Endothelial cell of umbilical vein (primary cell): ENCODE measurements around the gene LRP1B. TPM values are rescaled to one million over a fixed set of nuclear protein-coding genes. Genes with fewer than 3 reads are reported as not detected.

Source experiments
- BruUV-seq: library from RNA; stranded (reverse); fragments of 400-500 nt; replicated peaks from 2 replicates; lab custom pipeline; 2021; lab: Mats Ljungman, UMichigan
- CTCF ChIA-PET: fragments of 300-600, 350-600 bp; sonication (Branson Sonifier 250); formaldehyde crosslinking; loops from one replicate; lab custom pipeline; 2021; ENCODE audit warnings: antibody characterized with exemption, inconsistent platforms; lab: Charles Lee
- POLR2A ChIA-PET: fragments of 300-600, 350-600 bp; sonication (Branson Sonifier 250); formaldehyde crosslinking; loops from one replicate; lab custom pipeline; 2021; ENCODE audit warnings: antibody characterized with exemption, inconsistent platforms; lab: Charles Lee
- DNase-seq: peaks from one replicate; pipeline ENCODE4 v3.0.0-alpha.2; 2011; ENCODE audit warnings: low read depth, low spot score
- FAIRE-seq: peaks from 2 replicates; lab custom pipeline; 2011; peaks lifted over from hg19 to GRCh38; lab: Jason Lieb, UNC
- H2AFZ ChIP-seq: 2 replicates; pipeline ENCODE4 v1.6.0; 2012; ENCODE audit warnings: low read depth, low read length, control low read depth, inconsistent platforms
- H3K27ac ChIP-seq: 2 replicates; pipeline ENCODE4 v1.5.1; 2011; ENCODE audit warnings: low read depth, mild to moderate bottlenecking, control low read depth, low read length, moderate library complexity; ENCODE audit not compliant: insufficient read depth
- H3K27me3 ChIP-seq, 2 experiments: 2 replicates each; pipeline versions ENCODE4 v1.6.0 to v1.6.1; 2011; ENCODE audit warnings: low read length in 2 of 2, mixed read lengths in 1 of 2; ENCODE audit not compliant: control insufficient read depth in 2 of 2, insufficient read depth in 2 of 2
- H3K36me3 ChIP-seq, 2 experiments: 2 replicates in 1 of 2; 3 replicates in 1 of 2; pipeline ENCODE4 v1.5.1; 2011; ENCODE audit warnings: low read length in 2 of 2, mild to moderate bottlenecking in 1 of 2, moderate library complexity in 1 of 2; ENCODE audit not compliant: control insufficient read depth in 2 of 2, insufficient read depth in 2 of 2; ENCODE audit errors: extremely low read depth in 1 of 2
- H3K4me1 ChIP-seq: 3 replicates; pipeline ENCODE4 v1.5.1; 2011; ENCODE audit warnings: mild to moderate bottlenecking, low read length; ENCODE audit not compliant: control insufficient read depth, insufficient read depth; ENCODE audit errors: extremely low read depth
- H3K4me2 ChIP-seq: 2 replicates; pipeline ENCODE4 v1.6.1; 2011; ENCODE audit warnings: low read length, control low read depth, mixed read lengths; ENCODE audit not compliant: insufficient read depth
- H3K4me3 ChIP-seq, 3 experiments: fragments of 200-600 bp in 1 of 3; sonication (generic), shearing (Covaris generic) in 1 of 3; replicated peaks in 1 of 3; 2 replicates each; pipeline ENCODE4 v1.5.1; 2011 to 2016; ENCODE audit warnings: control low read depth in 3 of 3, low read length in 3 of 3, mild to moderate bottlenecking in 2 of 3, inconsistent platforms in 1 of 3, low read depth in 1 of 3, moderate library complexity in 1 of 3; ENCODE audit not compliant: insufficient read depth in 1 of 3
- H3K79me2 ChIP-seq: 2 replicates; pipeline ENCODE4 v1.6.0; 2012; ENCODE audit warnings: low read length, inconsistent platforms; ENCODE audit not compliant: control insufficient read depth, insufficient read depth
- H3K9ac ChIP-seq: replicated peaks from 2 replicates; pipeline ENCODE3; 2011; ENCODE audit warnings: low read length, control low read depth; ENCODE audit not compliant: insufficient read depth; ENCODE audit errors: extremely low read depth
- H3K9me1 ChIP-seq: replicated peaks from 3 replicates; pipeline ENCODE4 v1.6.0; 2011; ENCODE audit warnings: mild to moderate bottlenecking, low read length; ENCODE audit not compliant: control insufficient read depth, insufficient read depth; ENCODE audit errors: extremely low read depth
- H3K9me3 ChIP-seq: replicated peaks from 2 replicates; pipeline ENCODE4 v1.5.1; 2012; ENCODE audit warnings: low read length, inconsistent platforms; ENCODE audit not compliant: control insufficient read depth, insufficient read depth
- H4K20me1 ChIP-seq: replicated peaks from 2 replicates; pipeline ENCODE3; 2011; ENCODE audit warnings: mild to moderate bottlenecking, low read length; ENCODE audit not compliant: control insufficient read depth, insufficient read depth; ENCODE audit errors: extremely low read depth
- CTCF ChIP-seq, 2 donors: IDR thresholded peaks; 1 replicate in 1 of 2; 2 replicates in 1 of 2; pipeline ENCODE4 v1.5.1; 2011; ENCODE audit warnings: low read length in 2 of 2, mild to moderate bottlenecking in 2 of 2, moderate library complexity in 2 of 2, control low read depth in 1 of 2, inconsistent platforms in 1 of 2, low read depth in 1 of 2; ENCODE audit not compliant: insufficient read depth in 1 of 2; ENCODE audit errors: extremely low read depth in 1 of 2
- EZH2 ChIP-seq: IDR thresholded peaks from 2 replicates; pipeline ENCODE4 v1.6.1; 2012; ENCODE audit warnings: borderline replicate concordance, low read depth, mild to moderate bottlenecking, moderate library complexity, low read length, inconsistent platforms; ENCODE audit not compliant: severe bottlenecking
- FOS ChIP-seq: IDR thresholded peaks from 2 replicates; pipeline ENCODE4 v1.6.1; 2011; ENCODE audit warnings: mild to moderate bottlenecking, low read length, moderate library complexity, borderline replicate concordance; ENCODE audit not compliant: insufficient read depth
- GATA2 ChIP-seq: IDR thresholded peaks from 2 replicates; pipeline ENCODE4 v1.7.0; 2011; ENCODE audit warnings: low read depth, mild to moderate bottlenecking, moderate library complexity, mixed read lengths, low read length; ENCODE audit not compliant: insufficient read length, insufficient read depth
- JUN ChIP-seq: IDR thresholded peaks from 2 replicates; pipeline ENCODE4 v1.6.1; 2011; ENCODE audit warnings: borderline replicate concordance, low read depth; ENCODE audit not compliant: insufficient read length, insufficient read depth
- MAX ChIP-seq: IDR thresholded peaks from 2 replicates; pipeline ENCODE4 v1.6.1; 2011; ENCODE audit not compliant: insufficient read depth, insufficient read length
- MYC ChIP-seq: IDR thresholded peaks from one replicate; pipeline ENCODE4 v1.6.1; 2011; ENCODE audit warnings: mild to moderate bottlenecking, low read depth, low read length
- POLR2A ChIP-seq: IDR thresholded peaks from 2 replicates; pipeline ENCODE4 v1.6.1; 2012; ENCODE audit warnings: low read depth, mild to moderate bottlenecking, control low read depth, low read length
- POLR2AphosphoS5 ChIP-seq: IDR thresholded peaks from 2 replicates; pipeline ENCODE4 v1.6.1; 2012; ENCODE audit warnings: low read depth, mild to moderate bottlenecking, control low read depth, low read length, moderate library complexity; ENCODE audit not compliant: insufficient read depth
- dilution Hi-C: fragments of 300-500 bp; cut with MboI; formaldehyde crosslinking; loops from one replicate; pipeline ENCODE4 v1.15.0; 2019; ENCODE audit warnings: low sequenced_read_pairs; ENCODE audit not compliant: extremely low pct_ligation_motif_present
- intact Hi-C: fragments of 100-400 bp; cut with micrococcal nuclease; formaldehyde crosslinking; loops from one replicate; pipeline ENCODE4 v1.10.0; 2022
- polyA plus RNA-seq, 4 experiments: library from polyadenylated mRNA; depleted of rRNA in 3 of 4; stranded (reverse) in 3 of 4; unstranded in 1 of 4; fragments of >200 nt; gene quantifications; 2 replicates each; pipeline versions ENCODE4 v1.2.1 to v1.2.3, GENCODE V29; 2011 to 2012; ENCODE audit warnings: missing spikeins in 1 of 4
- total RNA-seq: library from RNA; stranded (reverse); gene quantifications from 2 replicates; pipeline ENCODE4 v1.2.3, GENCODE V29; 2021

LRP1B gene
- total and polyA plus RNA-seq, 2 donors (not counting 3 experiments of a cell fraction or from before 2014, with no cell fraction given), result 0.03 to 0.07 TPM

GRCh38 chr2:141741652-141742051 lies 389.2 kb downstream of the LRP1B start:
- intact Hi-C loops, result no loop called here
- Histone ChIP-seq H2AFZ (no peak overlapping the region), H3K27me3 (no peaks in the 10 kb centered on the region), H3K79me2 (no peaks in the 10 kb centered on the region), H3K9me3 (no peaks in the 10 kb centered on the region), H4K20me1 (no peaks in the 10 kb centered on the region), H3K36me3 (no peaks in the 10 kb centered on the region), H3K4me2 (no peak overlapping the region), H3K4me3 (no peak overlapping the region), H3K27ac (no peak overlapping the region), H3K9me1 (no peaks in the 10 kb centered on the region), H3K9ac (no peak overlapping the region), H3K4me1 (no peaks in the 10 kb centered on the region)
- no peak for TF ChIP-seq MYC
- dilution Hi-C loops, result no loop called here
- DNase-seq (no peak), FAIRE-seq (no peak)
- no TSS peak for BruUV-seq
- CTCF ChIA-PET, result no interaction called here
- POLR2A ChIA-PET, result no interaction called here

- FAIRE-seq, result no peak
- POLR2A ChIA-PET, result no interaction called here
- H3K36me3 ChIP-seq, result no peaks in the 10 kb centered on the region
Observed at GRCh38 chr2:141737492-141738255, 393.1 kb downstream of the LRP1B start.

More at GRCh38 chr2:141737492-141738255, 393.1 kb downstream of the LRP1B start:
- intact Hi-C loops, result no loop called here
- CTCF ChIA-PET, result no interaction called here
- Histone ChIP-seq H2AFZ (no peak overlapping the region), H3K9ac (no peak overlapping the region), H3K4me2 (no peak overlapping the region), H4K20me1 (no peaks in the 10 kb centered on the region), H3K4me3 (no peak overlapping the region), H3K27ac (no peak overlapping the region), H3K27me3 (no peaks in the 10 kb centered on the region), H3K79me2 (no peaks in the 10 kb centered on the region), H3K9me1 (no peaks in the 10 kb centered on the region), H3K9me3 (no peaks in the 10 kb centered on the region), H3K4me1 (no peaks in the 10 kb centered on the region)
- dilution Hi-C loops, result no loop called here
- BruUV-seq, result no TSS peak
- DNase-seq, result no peak
- TF ChIP-seq FOS (no peak), JUN (no peak), POLR2A (no peak), MAX (no peak), MYC (no peak), POLR2AphosphoS5 (no peak), EZH2 (no peak), GATA2 (no peak), CTCF (IDR thresholded peaks at IDR 0.05; ENCODE audit: extremely low read depth in 1 of 2, insufficient read depth in 1 of 2, low read depth in 1 of 2, low read length in 2 of 2) (no peak)
